NCI-H69 (cell line): ENCODE data around the gene ADAMTS17.

Source experiments
- DNase-seq: peaks from one replicate; lab custom pipeline; 2025; lab: John Stamatoyannopoulos, UW

Gene ADAMTS17

DNA sequence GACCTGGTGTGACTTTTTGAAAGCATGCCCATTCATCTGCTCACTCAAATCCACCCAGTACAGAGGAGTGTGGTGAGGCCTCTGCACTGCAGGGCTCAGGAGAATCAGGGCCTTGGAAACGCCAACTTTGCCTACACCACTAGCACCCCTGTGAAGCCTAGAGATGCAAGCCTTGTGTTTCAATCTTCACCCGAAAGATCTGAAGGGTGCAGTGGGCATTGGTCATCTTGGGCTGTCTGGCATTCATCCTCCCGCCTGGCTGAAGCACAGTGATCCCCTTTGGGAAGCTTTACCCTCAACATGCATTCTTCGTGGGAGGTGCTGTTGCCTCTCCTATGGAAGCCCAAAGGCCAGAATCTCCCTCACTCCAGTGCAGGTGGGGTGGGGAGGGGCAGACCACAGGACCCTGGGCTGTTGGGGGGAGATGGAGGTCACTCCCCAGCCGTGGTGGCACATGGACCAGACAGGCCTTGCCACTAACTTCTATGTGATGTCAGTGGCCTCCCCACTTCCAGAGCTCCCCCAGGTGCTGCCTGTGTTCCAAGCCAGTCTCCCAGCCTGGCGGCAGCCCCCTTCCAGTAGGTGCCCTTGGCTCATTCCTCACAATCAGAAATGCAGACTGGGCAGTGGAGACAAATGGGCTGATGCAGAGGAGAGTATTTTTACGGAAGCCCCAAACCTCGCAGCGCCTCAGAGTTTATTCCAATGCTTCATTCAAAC, 92.5 kb downstream of the ADAMTS17 start:
- no peak for DNase-seq

- DNase-seq: no peak
Measured at GRCh38 chr15:100248236-100248635, 93.5 kb downstream of the ADAMTS17 start.

DNA sequence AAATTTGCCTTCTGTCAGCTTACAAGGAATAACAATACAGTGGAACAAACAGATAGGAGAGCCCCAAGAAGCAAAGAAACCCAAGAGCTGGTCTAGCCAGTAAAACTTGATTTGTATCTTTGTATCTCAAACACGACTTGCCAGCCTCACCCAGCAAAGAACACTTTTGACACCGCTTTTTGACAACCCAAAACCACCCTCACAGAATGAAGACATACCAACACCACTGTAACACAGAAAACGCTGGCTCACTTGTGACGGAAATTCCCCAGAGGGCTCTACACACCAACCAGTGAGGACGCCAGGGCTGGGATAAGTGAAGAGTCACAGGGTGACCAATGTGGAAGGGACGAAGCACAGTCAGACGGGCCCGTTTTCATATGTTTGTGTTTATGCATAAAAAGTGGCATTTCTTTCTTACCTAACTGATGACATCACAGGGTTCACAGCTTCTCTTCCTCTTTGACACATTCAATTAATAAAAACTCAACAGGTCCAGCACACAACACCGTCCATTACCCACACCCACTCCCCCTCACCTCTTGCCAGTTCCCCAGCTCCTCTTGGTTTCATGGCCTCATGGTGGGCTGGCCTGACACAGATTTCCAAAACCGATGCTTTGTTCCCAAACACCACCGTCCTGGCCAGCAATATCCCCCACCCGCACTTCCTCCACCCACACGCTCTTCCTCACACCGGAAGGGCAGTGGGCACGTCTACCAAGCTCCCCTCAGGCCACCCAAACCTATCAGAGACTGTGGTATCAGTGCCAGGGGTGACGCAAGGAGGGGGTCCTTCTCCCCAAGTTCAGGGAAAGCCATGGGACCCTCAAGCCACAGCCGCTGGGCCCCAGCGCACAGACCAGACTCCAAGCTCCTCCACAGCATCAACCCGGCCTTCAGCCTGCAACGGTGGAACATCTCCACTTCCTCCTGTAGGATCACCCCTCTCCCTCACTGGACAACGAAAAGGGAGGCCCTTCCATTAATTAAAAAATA, 94.2 kb downstream of the ADAMTS17 start:
- no peak for DNase-seq

- DNase-seq: no peak
Measured at GRCh38 chr15:100245855-100246254, 95.9 kb downstream of the ADAMTS17 start.

DNA sequence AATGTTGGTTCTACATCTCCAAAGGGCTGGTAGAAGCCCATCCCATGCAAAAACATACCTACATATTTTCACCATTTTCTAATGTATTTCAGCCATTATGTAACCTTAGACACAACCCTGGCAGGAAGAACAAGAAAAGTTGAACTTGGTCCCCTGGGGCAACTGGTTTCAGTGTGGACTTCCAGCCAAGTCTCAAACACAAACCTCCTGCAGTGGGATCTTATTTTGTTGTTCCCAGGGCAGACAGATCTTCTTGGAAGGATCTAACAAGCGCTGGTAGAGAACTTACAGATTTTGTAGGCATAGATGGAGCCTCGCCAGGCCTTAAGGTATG, 96.3 kb downstream of the ADAMTS17 start:
- no peak for DNase-seq

- DNase-seq: no peak
Measured at GRCh38 chr15:100244796-100245486, 96.8 kb downstream of the ADAMTS17 start.

- DNase-seq: no peak
Measured at GRCh38 chr15:100242989-100243388, 98.8 kb downstream of the ADAMTS17 start.

- no peak for DNase-seq
Measured at GRCh38 chr15:100241572-100242482, 99.9 kb downstream of the ADAMTS17 start.

- no peak for DNase-seq
Measured at GRCh38 chr15:100236981-100237720, 104.6 kb downstream of the ADAMTS17 start.

DNA sequence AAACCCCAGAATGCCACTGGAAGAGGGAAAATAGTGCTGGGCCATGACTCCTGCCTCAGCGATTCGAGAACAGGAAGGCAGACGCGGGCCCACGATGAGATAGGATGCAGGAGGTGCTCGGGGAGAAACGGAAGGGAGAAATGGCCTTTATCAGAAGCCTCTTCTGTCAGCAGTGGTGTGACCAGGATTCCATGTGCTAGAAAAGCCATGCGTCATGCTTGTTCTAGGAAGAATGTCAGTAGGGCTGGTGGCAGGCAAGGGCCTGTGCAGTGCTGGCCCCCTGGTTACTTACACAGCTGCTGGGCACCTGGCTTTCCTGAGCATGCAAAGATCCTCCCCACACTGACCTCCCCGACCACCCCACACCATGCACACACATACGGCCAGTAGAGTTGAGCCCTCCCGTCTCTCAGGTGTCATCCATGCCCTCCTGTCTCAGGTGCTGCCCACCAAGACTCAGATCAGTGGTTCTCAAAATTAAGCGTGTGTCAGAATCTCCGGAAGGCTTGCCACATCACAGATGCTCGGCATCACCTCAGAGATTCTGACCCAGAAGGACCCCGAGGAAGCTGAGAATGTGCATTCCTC, 106.7 kb downstream of the ADAMTS17 start:
- DNase-seq: no peak

- no peak for DNase-seq
Measured at GRCh38 chr15:100234158-100235029, 107.4 kb downstream of the ADAMTS17 start.

DNA sequence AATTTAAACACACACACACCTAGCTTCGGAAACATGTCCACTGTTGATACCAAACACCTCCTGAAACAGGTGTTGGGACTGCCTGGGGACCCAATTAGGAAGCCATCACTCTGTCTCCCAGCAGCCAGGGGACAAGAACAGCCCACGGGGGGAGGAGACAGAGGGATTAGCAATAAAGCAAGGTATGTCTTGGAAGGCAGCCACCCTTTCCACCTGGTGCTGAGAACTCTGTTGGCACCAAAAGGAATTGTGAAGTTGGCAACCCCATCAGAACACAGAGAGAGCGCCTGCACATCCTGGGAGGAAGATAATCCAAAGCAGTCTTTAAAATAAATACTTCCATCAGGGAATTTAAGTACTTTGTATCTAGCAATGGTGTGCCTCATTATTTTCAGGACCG, 111.0 kb downstream of the ADAMTS17 start:
- no peak for DNase-seq

DNA sequence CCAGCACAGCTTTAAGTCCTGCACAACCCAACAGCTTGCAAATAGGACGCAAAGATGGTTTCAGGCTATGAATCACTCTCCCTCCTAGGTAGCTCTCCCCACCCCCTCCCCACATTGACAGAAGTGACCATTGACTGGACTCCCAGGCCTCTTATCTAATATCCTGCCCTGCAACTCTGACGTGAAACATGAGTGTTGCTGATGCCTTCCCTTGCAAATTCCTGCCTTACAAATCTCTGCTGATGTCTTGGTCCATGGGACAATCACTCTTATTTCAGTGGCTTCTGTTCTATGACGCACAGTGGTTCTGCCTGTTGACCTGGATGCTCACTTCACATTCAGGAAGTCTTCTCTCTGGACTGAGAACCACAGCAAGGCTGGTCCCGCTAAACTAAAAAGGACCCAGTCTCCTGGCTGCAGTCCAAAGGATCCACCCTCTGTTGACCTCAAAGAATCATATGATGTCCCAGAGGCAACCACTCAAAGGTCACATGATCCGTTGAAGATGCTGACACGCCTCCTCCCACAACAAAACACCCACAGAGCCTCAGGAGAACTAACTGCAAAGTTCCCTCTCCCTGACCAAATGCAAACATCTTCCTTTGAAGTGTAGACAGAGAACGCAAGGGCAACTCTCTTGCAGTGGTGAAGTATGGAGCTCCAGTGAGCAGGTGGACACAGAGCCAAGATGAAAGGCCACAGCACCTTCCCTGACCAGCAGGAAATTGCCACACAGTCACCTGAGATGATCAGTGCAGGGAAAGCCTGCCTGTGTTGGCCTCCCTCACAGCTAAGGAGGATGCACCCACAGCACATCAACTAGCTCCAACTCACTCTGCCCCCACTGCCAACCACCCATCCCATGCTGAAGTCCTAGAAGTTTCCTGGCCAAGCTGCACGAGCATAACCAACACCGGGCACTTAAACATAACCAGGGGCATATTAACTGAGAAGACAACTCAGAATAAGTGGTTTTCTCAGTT, 112.3 kb downstream of the ADAMTS17 start:
- no peak for DNase-seq

GRCh38 chr15:100227781-100228180, 114.0 kb downstream of the ADAMTS17 start:
- no peak for DNase-seq

- no peak for DNase-seq
Measured at GRCh38 chr15:100226107-100226506, 115.7 kb downstream of the ADAMTS17 start.

GRCh38 chr15:100224206-100225185, 117.3 kb downstream of the ADAMTS17 start:
- no peak for DNase-seq

GRCh38 chr15:100222349-100222715, 119.4 kb downstream of the ADAMTS17 start:
- no peak for DNase-seq
